Activated CD8-positive, alpha-beta T cell treated with anti-CD3 and anti-CD28 coated beads for 36 hours (primary cell): Measurements from ENCODE around the gene DENND6B. TPM values are rescaled to one million over a fixed set of nuclear protein-coding genes. Genes with fewer than 3 reads are reported as not detected.

ENCODE experiments used
- ATAC-seq: fragments of 200-7000 bp; cut with Tn5 transposase; one replicate; pipeline ENCODE4 v1.10.0; 2021; ENCODE audit warnings: mild to moderate bottlenecking, moderate library complexity
- CTCF ChIA-PET: fragments of 350-600 bp; sonication (Branson Sonifier 250); formaldehyde crosslinking; loops from one replicate; lab custom pipeline; 2021; ENCODE audit warnings: antibody characterized with exemption; lab: Charles Lee
- POLR2A ChIA-PET: fragments of 350-600 bp; sonication (Branson Sonifier 250); formaldehyde crosslinking; loops from one replicate; lab custom pipeline; 2021; ENCODE audit warnings: antibody characterized with exemption; lab: Charles Lee
- DNase-seq: peaks from one replicate; pipeline ENCODE4 v3.0.0-alpha.2; 2020
- H3K27ac Mint-ChIP-seq: one replicate; pipeline ENCODE4 v1.8.0; 2021; ENCODE audit warnings: mild to moderate bottlenecking, mixed read lengths
- H3K27me3 Mint-ChIP-seq: one replicate; pipeline ENCODE4 v1.8.0; 2021; ENCODE audit warnings: mixed read lengths
- H3K36me3 Mint-ChIP-seq: one replicate; pipeline ENCODE4 v1.8.0; 2021; ENCODE audit warnings: low read depth, mixed read lengths
- H3K4me1 Mint-ChIP-seq: one replicate; pipeline ENCODE4 v1.8.0; 2021; ENCODE audit warnings: low read depth, mixed read lengths
- H3K4me3 Mint-ChIP-seq: one replicate; pipeline ENCODE4 v1.8.0; 2021; ENCODE audit warnings: mild to moderate bottlenecking, moderate library complexity, mixed read lengths
- H3K9me3 Mint-ChIP-seq: one replicate; pipeline ENCODE4 v1.8.0; 2021; ENCODE audit warnings: mixed read lengths
- CTCF ChIP-seq: fragments of 200-600 bp; IDR thresholded peaks from one replicate; pipeline ENCODE4 v1.8.0; 2022; ENCODE audit warnings: antibody characterized with exemption, mild to moderate bottlenecking
- intact Hi-C: fragments of 100-400 bp; cut with micrococcal nuclease; formaldehyde crosslinking; loops from one replicate; pipeline ENCODE4 v1.10.0; 2022
- total RNA-seq, 2 experiments: library from RNA; stranded (reverse); gene quantifications; one replicate each; pipeline ENCODE4 v1.2.3, GENCODE V29; 2021

The DENND6B gene
- total RNA-seq, 2 experiments from 2014 or later: 4.6 to 5.3 TPM

GRCh38 chr22:50309601-50309991 is 17.2 kb downstream of the DENND6B start:
- no peak for TF ChIP-seq CTCF
- ATAC-seq (no peak), DNase-seq (no peak)
- H3K27ac Mint-ChIP-seq: no peak overlapping the region
- ChIA-PET POLR2A (interaction anchor here (0.6 to 1.5 kb wide), 4 partner anchors 13 to 502 kb away, joined by 3 read pairs; partner anchors contain the start of gene DENND6B), CTCF (interaction anchor here (1.2 to 1.4 kb wide), 2 partner anchors 17 to 18 kb away, joined by 3 to 4 read pairs; no protein-coding TSS in a partner anchor)
- no peak overlapping the region for H3K4me3 Mint-ChIP-seq
- intact Hi-C loops: no loop called here
- no peaks in the 10 kb centered on the region for H3K9me3 Mint-ChIP-seq
- peaks cover 10% of the 10 kb centered on the region for H3K27me3 Mint-ChIP-seq
- H3K36me3 Mint-ChIP-seq: no peaks in the 10 kb centered on the region
- peaks cover 13% of the 10 kb centered on the region for H3K4me1 Mint-ChIP-seq

GRCh38 chr22:50308986-50309600 is 17.7 kb downstream of the DENND6B start:
- Mint-ChIP-seq H3K4me3 (no peak overlapping the region), H3K27ac (no peak overlapping the region), H3K9me3 (no peaks in the 10 kb centered on the region), H3K4me1 (peaks cover 9% of the 10 kb centered on the region), H3K36me3 (no peaks in the 10 kb centered on the region), H3K27me3 (peaks cover 10% of the 10 kb centered on the region)
- no peak for TF ChIP-seq CTCF
- ChIA-PET CTCF (interaction anchor here (1.2 to 1.4 kb wide), 2 partner anchors 17 to 19 kb away, joined by 3 to 4 read pairs; no protein-coding TSS in a partner anchor), POLR2A (interaction anchor here (1.1 to 1.5 kb wide), 3 partner anchors 14 to 18 kb away, joined by 3 read pairs; partner anchors contain the start of gene DENND6B)
- intact Hi-C loops: no loop called here
- ATAC-seq (no peak), DNase-seq (no peak)

- POLR2A ChIA-PET: interaction anchor here (1.5 kb wide), 1 partner anchor 13 kb away, joined by 3 read pairs; no protein-coding TSS in a partner anchor
- H3K27ac Mint-ChIP-seq: no peak overlapping the region
- TF ChIP-seq CTCF: no peak
- peaks cover 9% of the 10 kb centered on the region for H3K4me1 Mint-ChIP-seq
- CTCF ChIA-PET: no interaction called here
- no peak for ATAC-seq
- H3K4me3 Mint-ChIP-seq: no peak overlapping the region
- H3K27me3 Mint-ChIP-seq: peaks cover 10% of the 10 kb centered on the region
- intact Hi-C loops: no loop called here
- no peaks in the 10 kb centered on the region for H3K9me3 Mint-ChIP-seq
- no peaks in the 10 kb centered on the region for H3K36me3 Mint-ChIP-seq
- no peak for DNase-seq
Observed at GRCh38 chr22:50308597-50308935, 18.2 kb downstream of the DENND6B start.

GRCh38 chr22:50307890-50308596 is 18.8 kb downstream of the DENND6B start:
- peak overlapping the region; percentile 33 for H3K4me3 Mint-ChIP-seq
- DNase-seq: no peak

More at GRCh38 chr22:50307890-50308596, 18.8 kb downstream of the DENND6B start:
- Mint-ChIP-seq H3K4me1 (peaks cover 12% of the 10 kb centered on the region), H3K27me3 (peaks cover 10% of the 10 kb centered on the region), H3K9me3 (no peaks in the 10 kb centered on the region), H3K36me3 (no peaks in the 10 kb centered on the region), H3K27ac (no peak overlapping the region)
- intact Hi-C loops: no loop called here
- no peak for ATAC-seq
- no peak for TF ChIP-seq CTCF
- ChIA-PET CTCF (interaction anchor here (0.9 to 1.4 kb wide), 2 partner anchors 20 to 31 kb away, joined by 4 read pairs; no protein-coding TSS in a partner anchor), POLR2A (interaction anchor here (1.7 kb wide), 1 partner anchor 12 kb away, joined by 6 read pairs; no protein-coding TSS in a partner anchor)
